Frontal cortex (tissue), 4 donors: ENCODE data around the gene GTF2H1. TPM values are rescaled to one million over a fixed set of nuclear protein-coding genes. Genes with fewer than 3 reads are reported as not detected.
"Not testable (repeated sequence)": the region's sequence is repeated elsewhere in the genome, so short reads cannot be mapped to it uniquely, and the experiment has no call there.

Source experiments
- DNase-seq, 2 donors: peaks; one replicate each; pipeline ENCODE4 v3.0.0; 2012; ENCODE audit warnings: low spot score in 2 of 2
- FAIRE-seq: peaks from 2 replicates; lab custom pipeline; 2012; peaks lifted over from hg19 to GRCh38; lab: Jason Lieb, UNC
- total RNA-seq: library from RNA; depleted of rRNA; stranded (reverse); fragments of >200 nt; gene quantifications from one replicate; pipeline ENCODE4 v1.2.3, GENCODE V29; 2014
- donor health status: control.
- donor health status: control.
- donor health status: control.

Gene GTF2H1
- total RNA-seq, 1 donor from 2014 or later, result 69.7 TPM

- FAIRE-seq, result no peak
- no peak for DNase-seq
Measured at GRCh38 chr11:18315893-18316292, 6.5 kb upstream of the GTF2H1 start.

GRCh38 chr11:18317551-18317950 lies 4.8 kb upstream of the GTF2H1 start:
- DNase-seq (no peak), FAIRE-seq (no peak)

GRCh38 chr11:18319914-18320313 lies 2.5 kb upstream of the GTF2H1 start:
- FAIRE-seq, result no peak

GRCh38 chr11:18320617-18321016 lies 1.8 kb upstream of the GTF2H1 start:
- FAIRE-seq (no peak), DNase-seq (no peak)

More at GRCh38 chr11:18319914-18320313, 2.5 kb upstream of the GTF2H1 start:
- no peak for DNase-seq

GRCh38 chr11:18321578-18321968 lies 794 bp upstream of the GTF2H1 start:
- FAIRE-seq (no peak), DNase-seq (no peak)

GRCh38 chr11:18322818-18323570 lies 627 bp downstream of the GTF2H1 start:
- FAIRE-seq (no peak), DNase-seq (no peak)

- FAIRE-seq, DNase-seq: not testable (repeated sequence)
Measured at GRCh38 chr11:18323881-18324280, 1.5 kb downstream of the GTF2H1 start.

GRCh38 chr11:18324381-18324780 lies 2.0 kb downstream of the GTF2H1 start:
- no peak for FAIRE-seq
- no peak for DNase-seq

GRCh38 chr11:18329196-18329870 lies 7.0 kb downstream of the GTF2H1 start:
- DNase-seq (no peak), FAIRE-seq (no peak)

- DNase-seq, result no peak
- FAIRE-seq, result no peak
Measured at GRCh38 chr11:18330921-18331320, 8.6 kb downstream of the GTF2H1 start.

- DNase-seq (no peak), FAIRE-seq (no peak)
Measured at GRCh38 chr11:18332302-18332701, 9.9 kb downstream of the GTF2H1 start.

GRCh38 chr11:18332891-18333290 lies 10.5 kb downstream of the GTF2H1 start:
- no peak for FAIRE-seq
- DNase-seq, result no peak

- DNase-seq (no peak), FAIRE-seq (no peak)
Measured at GRCh38 chr11:18347471-18348125, 25.2 kb downstream of the GTF2H1 start.

- FAIRE-seq (no peak), DNase-seq (no peak)
Measured at GRCh38 chr11:18352581-18352980, 30.2 kb downstream of the GTF2H1 start.

GRCh38 chr11:18358646-18359045 lies 36.3 kb downstream of the GTF2H1 start:
- FAIRE-seq (no peak), DNase-seq (no peak)

GRCh38 chr11:18361154-18361553 lies 38.8 kb downstream of the GTF2H1 start:
- FAIRE-seq (no peak), DNase-seq (no peak)

- DNase-seq (peak in 1 of 2 donors; percentile 12), FAIRE-seq (no peak)
Measured at GRCh38 chr11:18364495-18365073, 42.2 kb downstream of the GTF2H1 start.

- DNase-seq (no peak), FAIRE-seq (no peak)
Measured at GRCh38 chr11:18365741-18366140, 43.4 kb downstream of the GTF2H1 start.

- FAIRE-seq, result no peak
Measured at GRCh38 chr11:18366286-18366685, 43.9 kb downstream of the GTF2H1 start.

GRCh38 chr11:18367431-18367830 lies 45.1 kb downstream of the GTF2H1 start:
- FAIRE-seq (no peak), DNase-seq (no peak)

More at GRCh38 chr11:18366286-18366685, 43.9 kb downstream of the GTF2H1 start:
- no peak for DNase-seq

- DNase-seq (no peak), FAIRE-seq (no peak)
Measured at GRCh38 chr11:18368221-18368620, 45.9 kb downstream of the GTF2H1 start.
